Measurements from ENCODE around the gene GPR137. TPM values are rescaled to one million over a fixed set of nuclear protein-coding genes. Genes with fewer than 3 reads are reported as not detected.

The GPR137 gene
- total RNA-seq, 4 donors from 2014 or later: 14.9 to 46.9 (median 33.8) TPM

GRCh38 chr11:64296830-64297698, 11.4 kb downstream of the GPR137 start:
- Histone ChIP-seq H3K4me1 (peaks cover 26 to 40% of the 10 kb centered on the region in 2 donors), H3K9me3 (no peaks in the 10 kb centered on the region), H3K4me3 (replicated peaks in 1 of 3) (no peak overlapping the region), H3K36me3 (no peaks in the 10 kb centered on the region), H3K27ac (no peak overlapping the region), H3K27me3 (peaks cover 5% of the 10 kb centered on the region)
- WGBS, 2 donors: 38 to 39% methylated on average over 11 to 21 of the region's 34 CpGs
- intact Hi-C loops (cut with DNase I): no loop called here
- TF ChIP-seq, protein P1, sequence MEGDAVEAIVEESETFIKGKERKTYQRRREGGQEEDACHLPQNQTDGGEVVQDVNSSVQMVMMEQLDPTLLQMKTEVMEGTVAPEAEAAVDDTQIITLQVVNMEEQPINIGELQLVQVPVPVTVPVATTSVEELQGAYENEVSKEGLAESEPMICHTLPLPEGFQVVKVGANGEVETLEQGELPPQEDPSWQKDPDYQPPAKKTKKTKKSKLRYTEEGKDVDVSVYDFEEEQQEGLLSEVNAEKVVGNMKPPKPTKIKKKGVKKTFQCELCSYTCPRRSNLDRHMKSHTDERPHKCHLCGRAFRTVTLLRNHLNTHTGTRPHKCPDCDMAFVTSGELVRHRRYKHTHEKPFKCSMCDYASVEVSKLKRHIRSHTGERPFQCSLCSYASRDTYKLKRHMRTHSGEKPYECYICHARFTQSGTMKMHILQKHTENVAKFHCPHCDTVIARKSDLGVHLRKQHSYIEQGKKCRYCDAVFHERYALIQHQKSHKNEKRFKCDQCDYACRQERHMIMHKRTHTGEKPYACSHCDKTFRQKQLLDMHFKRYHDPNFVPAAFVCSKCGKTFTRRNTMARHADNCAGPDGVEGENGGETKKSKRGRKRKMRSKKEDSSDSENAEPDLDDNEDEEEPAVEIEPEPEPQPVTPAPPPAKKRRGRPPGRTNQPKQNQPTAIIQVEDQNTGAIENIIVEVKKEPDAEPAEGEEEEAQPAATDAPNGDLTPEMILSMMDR (IDR thresholded peaks at IDR 0.05): no peak
- TF ChIP-seq POLR2A (IDR thresholded peaks at IDR 0.05): no peak
- no peak for DNase-seq

DNA sequence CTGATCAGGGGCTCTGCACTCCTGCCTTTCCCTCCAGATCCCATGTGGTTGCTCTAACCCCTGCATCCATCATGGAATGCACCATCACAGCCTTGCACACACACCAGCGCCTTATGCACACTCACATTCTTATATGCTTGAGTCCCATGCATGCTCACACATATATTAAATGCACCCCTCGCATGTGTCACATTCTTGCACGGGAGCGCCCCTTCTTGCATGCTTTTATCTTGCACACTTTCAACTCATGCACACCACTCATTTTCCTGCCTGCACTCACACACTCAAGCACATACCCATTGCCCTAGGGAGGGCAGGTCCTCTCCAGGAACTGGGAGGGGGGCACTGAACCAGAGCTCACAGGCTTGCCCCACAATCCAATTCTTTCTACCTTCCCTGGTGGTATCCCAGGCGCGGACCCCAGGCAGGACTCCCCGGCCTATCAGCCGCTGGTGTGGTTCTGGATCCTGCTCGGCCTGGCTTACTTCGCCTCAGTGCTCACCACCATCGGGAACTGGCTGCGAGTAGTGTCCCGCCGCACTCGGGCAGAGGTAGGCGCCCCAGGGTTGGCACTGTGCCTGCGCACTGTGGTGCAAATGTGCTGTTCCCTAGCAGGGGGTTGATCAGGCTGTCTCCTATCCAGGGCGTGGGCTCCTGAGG, 12.2 kb downstream of the GPR137 start:
- H3K9me3 ChIP-seq: no peaks in the 10 kb centered on the region
- H3K4me3 ChIP-seq (replicated peaks in 1 of 3): no peak overlapping the region
- peaks cover 26 to 33% of the 10 kb centered on the region in 2 donors for H3K4me1 ChIP-seq
- no peak for TF ChIP-seq POLR2A (IDR thresholded peaks at IDR 0.05)
- TF ChIP-seq, protein P1 (IDR thresholded peaks at IDR 0.05): no peak
- intact Hi-C loops (cut with DNase I): no loop called here
- peak; percentile 95 to 96 for DNase-seq
- no peaks in the 10 kb centered on the region for H3K36me3 ChIP-seq
- WGBS, 2 donors: 17 to 26% methylated on average over 11 to 17 of the region's 18 CpGs
- H3K27ac ChIP-seq: peak overlapping the region in 1 of 3 donors; percentile 48
- H3K27me3 ChIP-seq: peaks cover 1% of the 10 kb centered on the region

- H3K4me3 ChIP-seq (replicated peaks in 1 of 3): peak overlapping the region in 1 of 3 donors; percentile 40
- no peaks in the 10 kb centered on the region for H3K36me3 ChIP-seq
- H3K27me3 ChIP-seq: no peaks in the 10 kb centered on the region
- H3K4me1 ChIP-seq: peaks cover 32 to 42% of the 10 kb centered on the region in 2 donors
- H3K27ac ChIP-seq: peak overlapping the region; percentile 26 to 82 (median 42)
- H3K9me3 ChIP-seq: no peaks in the 10 kb centered on the region
- peak; percentile 83 for DNase-seq
- WGBS, 2 donors: 7 to 11% methylated on average over 24 to 27 of the region's 60 CpGs
- intact Hi-C loops (cut with DNase I): no loop called here
- TF ChIP-seq POLR2A (IDR thresholded peaks at IDR 0.05): peak in 1 of 2 donors; percentile 51
- TF ChIP-seq, protein P1 (IDR thresholded peaks at IDR 0.05): peak in 1 of 6 experiments; percentile 13
Measured at GRCh38 chr11:64298966-64299846, 13.6 kb downstream of the GPR137 start.

DNA sequence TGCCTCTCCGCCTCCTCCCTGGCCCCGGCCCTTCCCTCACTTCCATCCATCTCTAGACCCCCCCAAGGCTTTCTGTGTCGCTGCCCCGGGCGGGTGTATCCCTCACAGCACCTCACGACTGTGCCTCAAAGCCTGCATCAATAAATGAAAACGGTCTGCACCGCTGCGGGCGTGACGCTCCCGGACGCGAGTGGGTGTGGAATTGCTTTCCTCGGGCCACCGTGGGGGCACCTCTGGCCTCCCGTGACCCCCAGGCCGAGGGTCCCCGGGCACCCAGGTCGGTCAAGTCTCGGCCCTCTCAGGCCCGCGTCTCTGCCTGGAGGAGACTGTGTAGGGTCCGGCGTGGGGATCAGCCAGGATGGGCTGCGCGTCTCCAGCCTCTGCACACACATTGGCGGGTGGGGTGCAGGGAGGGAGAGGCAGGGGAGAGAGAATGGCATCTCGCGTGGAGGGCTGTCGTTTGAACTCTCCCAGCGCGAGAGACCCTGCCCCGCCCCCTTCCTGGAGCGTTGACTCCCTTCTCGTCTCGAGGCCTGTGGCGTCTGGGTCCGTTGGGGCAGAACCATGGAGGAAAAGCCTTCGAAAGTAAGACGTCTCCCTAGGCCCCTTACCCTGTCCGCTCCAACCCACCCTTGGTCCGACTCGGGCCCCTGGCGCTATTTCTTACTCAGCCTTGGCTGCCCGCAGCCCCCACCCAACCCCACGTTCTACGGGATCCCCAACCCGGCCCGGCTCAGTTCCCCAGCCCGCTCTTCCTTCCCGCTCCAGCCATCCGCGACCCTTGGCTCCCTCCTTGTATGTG, 14.4 kb downstream of the GPR137 start, which contains the start of gene CATSPERZ:
Gene CATSPERZ, plus strand, starts transcription at position 512 of the 802 bp plus-strand sequence. Its CDS starts 53 bp downstream, at position 565.
- no peaks in the 10 kb centered on the region for H3K27me3 ChIP-seq
- peak within 1 kb of the TSS in 1 of 3 donors; percentile 40 for H3K4me3 ChIP-seq (replicated peaks in 1 of 3)
- peaks cover 32 to 44% of the 10 kb centered on the region in 2 donors for H3K4me1 ChIP-seq
- peak; percentile 53 to 57 for DNase-seq
- peak within 1 kb of the TSS; percentile 26 to 82 (median 42) for H3K27ac ChIP-seq
- whole genome bisulfite sequencing, 2 donors: 9 to 12% methylated on average over 29 to 53 of the region's 54 CpGs
- intact Hi-C loops (cut with DNase I): no loop called here
- TF ChIP-seq, protein P1 (IDR thresholded peaks at IDR 0.05): peak in 2 of 6 experiments; percentile 2
- no peak for TF ChIP-seq POLR2A (IDR thresholded peaks at IDR 0.05)
- no peaks in the 10 kb centered on the region for H3K36me3 ChIP-seq
- no peaks in the 10 kb centered on the region for H3K9me3 ChIP-seq

Data from thyroid gland (tissue), 4 donors.